HTERT RPE-1 (cell line): ENCODE data around the gene COL15A1.

ENCODE experiments used
- in situ Hi-C: fragments of 300-500 bp; cut with MboI; formaldehyde crosslinking; loops from 4 replicates; pipeline ENCODE4 v1.14.3; 2020; ENCODE audit warnings: low sequenced_read_pairs

Gene COL15A1

GRCh38 chr9:98971168-98971914 lies 27.6 kb downstream of the COL15A1 start:
- in situ Hi-C loops, result no loop called here

- in situ Hi-C loops, result no loop called here
Observed at GRCh38 chr9:98971915-98972223, 28.2 kb downstream of the COL15A1 start.

- in situ Hi-C loops, result no loop called here
Observed at GRCh38 chr9:98972716-98973115, 29.0 kb downstream of the COL15A1 start.

- in situ Hi-C loops, result no loop called here
Observed at GRCh38 chr9:98973171-98973570, 29.5 kb downstream of the COL15A1 start.

- in situ Hi-C loops, result no loop called here
Observed at GRCh38 chr9:98973576-98973975, 29.9 kb downstream of the COL15A1 start.

GRCh38 chr9:98974106-98974505 lies 30.4 kb downstream of the COL15A1 start:
- in situ Hi-C loops, result no loop called here

- in situ Hi-C loops, result no loop called here
Observed at GRCh38 chr9:98974554-98974953, 30.8 kb downstream of the COL15A1 start.

GRCh38 chr9:98974994-98975712 lies 31.4 kb downstream of the COL15A1 start:
- in situ Hi-C loops, result no loop called here

GRCh38 chr9:98975838-98976237 lies 32.1 kb downstream of the COL15A1 start:
- in situ Hi-C loops, result no loop called here

- in situ Hi-C loops, result no loop called here
Observed at GRCh38 chr9:98977246-98977714, 33.6 kb downstream of the COL15A1 start.

GRCh38 chr9:98977813-98978212 lies 34.1 kb downstream of the COL15A1 start:
- in situ Hi-C loops, result no loop called here

- in situ Hi-C loops, result no loop called here
Observed at GRCh38 chr9:98978231-98978681, 34.5 kb downstream of the COL15A1 start.

- in situ Hi-C loops, result no loop called here
Observed at GRCh38 chr9:98980291-98980690, 36.6 kb downstream of the COL15A1 start.

- in situ Hi-C loops, result no loop called here
Observed at GRCh38 chr9:98983295-98984268, 39.9 kb downstream of the COL15A1 start.

GRCh38 chr9:98985596-98985995 lies 41.9 kb downstream of the COL15A1 start:
- in situ Hi-C loops, result no loop called here

GRCh38 chr9:98986866-98987651 lies 43.4 kb downstream of the COL15A1 start:
- in situ Hi-C loops, result no loop called here

- in situ Hi-C loops, result no loop called here
Observed at GRCh38 chr9:98989036-98990000, 45.6 kb downstream of the COL15A1 start.

- in situ Hi-C loops, result no loop called here
Observed at GRCh38 chr9:98990181-98990870, 46.6 kb downstream of the COL15A1 start.
